Cortex of kidney (tissue), 1 donor: ENCODE data around the gene PTPN5.
"Not testable (repeated sequence)": the region's sequence is repeated elsewhere in the genome, so short reads cannot be mapped to it uniquely, and the experiment has no call there.

Experiments used
- DNase-seq: peaks from one replicate; lab custom pipeline; 2025; lab: John Stamatoyannopoulos, UW

Gene PTPN5

DNA sequence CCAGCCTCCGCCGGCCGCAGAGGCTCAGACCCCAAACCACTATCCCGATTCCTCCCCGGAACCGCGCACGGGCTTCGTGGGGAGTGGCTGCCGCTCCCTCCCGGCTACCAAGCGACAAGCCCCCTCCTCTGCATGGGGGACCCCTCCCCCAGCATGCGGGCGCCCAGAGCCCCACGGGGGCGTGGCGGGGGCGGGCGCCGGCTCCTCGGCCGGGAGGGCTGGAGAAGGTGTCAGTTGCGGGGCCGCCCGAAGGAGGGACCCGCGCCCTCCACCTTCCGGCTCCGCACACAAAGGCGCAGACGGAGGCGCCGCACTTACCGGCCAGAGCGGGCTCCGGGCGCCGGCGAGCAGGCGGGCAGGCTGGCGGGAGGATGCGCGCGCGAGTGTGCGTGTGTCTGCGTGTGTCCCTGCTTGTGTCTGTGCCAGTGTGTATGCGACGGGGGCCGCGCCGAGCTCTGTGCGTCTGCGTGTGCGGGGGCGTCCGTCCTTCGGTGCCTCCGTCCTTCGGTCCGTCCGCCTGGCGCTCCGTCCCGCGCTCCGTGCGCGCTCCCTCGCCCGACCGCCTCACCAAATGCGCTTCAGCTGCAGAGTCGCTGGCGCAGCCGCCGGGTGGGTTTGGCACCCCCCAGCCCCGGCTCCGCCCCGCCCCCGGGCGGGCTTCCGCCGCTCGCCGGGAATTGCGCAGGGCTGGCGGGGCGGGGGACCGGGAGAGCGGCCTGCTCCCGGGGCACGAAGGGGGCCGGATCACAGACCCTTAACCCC, at the start of gene PTPN5:
Gene PTPN5 (minus strand): TSS at position 592 of the 762 bp plus-strand sequence. CDS start 19,840 bp downstream, outside the sequence.
- DNase-seq, result no peak

- no peak for DNase-seq
Measured at GRCh38 chr11:18836417-18836816, 44.8 kb upstream of the PTPN5 start.

- DNase-seq, result no peak
Measured at GRCh38 chr11:18834754-18835466, 43.3 kb upstream of the PTPN5 start.

DNA sequence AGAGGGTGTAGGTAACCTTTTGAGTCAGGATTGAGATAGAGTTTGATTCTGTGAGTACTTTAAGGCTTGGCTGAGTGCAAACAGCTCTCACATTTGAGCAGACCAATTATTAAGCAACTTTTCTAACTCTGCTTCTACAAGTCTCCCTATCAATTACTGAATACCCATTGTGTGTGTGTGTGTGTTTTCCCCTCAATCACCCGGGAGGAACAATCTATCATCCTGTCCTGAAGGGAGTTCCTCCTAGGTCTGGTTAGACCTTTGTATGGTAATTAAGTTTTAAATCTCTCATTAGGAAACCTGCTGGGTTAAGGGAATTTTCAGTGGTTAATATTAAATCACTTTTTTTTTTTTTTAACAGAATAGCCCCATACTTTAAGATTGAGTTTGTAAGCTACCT, 28.6 kb upstream of the PTPN5 start:
- DNase-seq, result not testable (repeated sequence)

DNA sequence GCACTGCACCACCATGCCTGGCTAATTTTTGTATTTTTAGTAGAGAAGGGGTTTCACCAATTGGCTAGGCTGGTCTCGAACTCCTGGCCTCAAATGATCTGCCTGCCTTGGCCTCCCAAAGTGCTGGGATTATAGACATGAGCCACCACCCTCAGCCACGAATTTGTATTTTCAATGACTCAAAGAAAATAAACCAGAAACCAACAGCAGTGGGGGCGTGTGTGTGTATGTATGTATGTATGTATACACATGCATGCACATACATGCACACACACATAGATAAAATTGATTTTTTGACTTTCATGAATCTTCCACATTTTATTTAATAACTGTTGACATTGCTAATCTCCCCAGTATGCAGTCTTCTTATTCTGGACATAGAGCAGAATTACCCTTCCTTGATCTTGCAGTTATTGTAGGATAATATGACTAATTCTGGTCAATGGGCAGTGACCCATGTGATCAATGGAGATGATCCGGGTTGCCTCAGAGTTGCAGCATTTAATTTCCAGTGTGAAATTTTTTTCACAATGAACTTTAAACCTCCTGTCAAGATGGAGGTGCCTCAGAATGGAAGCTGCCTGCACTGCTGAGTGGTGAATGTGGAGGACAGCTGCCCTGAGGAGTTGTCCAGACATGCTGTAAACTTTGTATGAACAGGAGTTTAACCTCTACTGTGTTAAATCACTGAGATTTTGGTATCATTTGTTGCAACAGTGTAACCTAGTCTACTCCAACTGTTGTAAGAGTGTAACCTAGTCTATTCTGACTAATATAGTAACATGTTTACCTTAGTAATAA, 12.8 kb upstream of the PTPN5 start:
- no peak for DNase-seq

DNA sequence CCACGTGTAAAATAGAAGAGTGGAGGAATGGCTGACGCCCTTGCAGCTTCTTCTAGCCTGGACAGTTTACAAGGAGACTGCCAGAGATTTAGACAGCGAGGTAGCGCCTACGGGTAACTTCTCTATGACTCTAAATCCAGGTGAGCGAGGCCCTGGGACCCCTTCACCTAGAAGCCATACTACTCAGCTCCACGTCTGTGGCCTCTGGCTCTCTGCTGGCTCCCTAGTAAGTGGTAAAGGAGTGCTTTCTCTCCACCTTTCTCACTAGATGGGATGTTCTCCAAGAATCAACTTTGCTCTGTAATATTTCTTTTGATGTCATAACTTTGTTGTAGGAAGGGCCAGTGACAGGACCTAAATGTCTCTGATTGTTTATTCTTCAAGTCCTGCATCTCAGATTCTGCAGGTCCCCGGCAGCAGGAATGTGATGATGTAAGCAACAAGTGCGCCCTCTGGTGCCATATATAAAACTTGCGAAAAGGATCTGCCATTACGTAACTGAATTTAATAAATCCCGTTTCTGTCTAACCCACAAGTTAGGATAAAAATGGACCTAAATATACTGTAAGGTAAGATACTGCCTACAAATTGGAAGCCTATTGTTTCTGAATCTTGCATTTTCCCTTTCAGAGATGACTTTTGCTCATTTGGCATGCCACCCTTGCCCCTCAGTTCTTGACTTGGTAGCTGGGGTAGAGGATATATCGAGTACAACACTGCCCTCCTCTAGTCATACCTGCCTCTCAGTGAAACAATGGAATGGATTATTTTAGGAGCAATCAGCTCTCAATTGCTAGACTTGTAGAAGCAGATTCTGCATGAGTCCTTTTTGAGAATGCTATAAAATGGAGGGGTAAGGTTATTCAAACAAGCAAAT, 11.0 kb upstream of the PTPN5 start:
- no peak for DNase-seq

- no peak for DNase-seq
Measured at GRCh38 chr11:18798799-18799469, 7.3 kb upstream of the PTPN5 start.

- no peak for DNase-seq
Measured at GRCh38 chr11:18794956-18795355, 3.4 kb upstream of the PTPN5 start.

DNA sequence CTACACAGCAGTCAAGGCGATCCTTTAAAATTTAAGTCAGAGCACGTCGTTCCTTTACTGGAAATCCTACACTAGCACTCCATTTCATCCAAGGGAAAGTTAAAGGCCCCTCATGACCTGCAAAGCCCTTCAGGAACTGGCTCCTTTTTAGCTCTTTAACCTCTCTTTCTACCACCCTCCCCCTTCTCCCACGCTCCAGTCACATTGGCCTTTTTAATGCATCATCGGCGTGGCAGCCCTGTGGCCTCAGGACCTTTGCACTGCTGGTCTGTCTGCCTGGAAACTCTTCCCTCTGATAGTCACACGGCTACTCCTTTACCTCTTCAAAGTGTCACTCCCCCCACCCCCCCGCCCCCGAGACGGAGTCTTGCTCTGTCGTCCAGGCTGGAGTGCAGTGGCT, 1.2 kb upstream of the PTPN5 start:
- DNase-seq, result no peak

DNA sequence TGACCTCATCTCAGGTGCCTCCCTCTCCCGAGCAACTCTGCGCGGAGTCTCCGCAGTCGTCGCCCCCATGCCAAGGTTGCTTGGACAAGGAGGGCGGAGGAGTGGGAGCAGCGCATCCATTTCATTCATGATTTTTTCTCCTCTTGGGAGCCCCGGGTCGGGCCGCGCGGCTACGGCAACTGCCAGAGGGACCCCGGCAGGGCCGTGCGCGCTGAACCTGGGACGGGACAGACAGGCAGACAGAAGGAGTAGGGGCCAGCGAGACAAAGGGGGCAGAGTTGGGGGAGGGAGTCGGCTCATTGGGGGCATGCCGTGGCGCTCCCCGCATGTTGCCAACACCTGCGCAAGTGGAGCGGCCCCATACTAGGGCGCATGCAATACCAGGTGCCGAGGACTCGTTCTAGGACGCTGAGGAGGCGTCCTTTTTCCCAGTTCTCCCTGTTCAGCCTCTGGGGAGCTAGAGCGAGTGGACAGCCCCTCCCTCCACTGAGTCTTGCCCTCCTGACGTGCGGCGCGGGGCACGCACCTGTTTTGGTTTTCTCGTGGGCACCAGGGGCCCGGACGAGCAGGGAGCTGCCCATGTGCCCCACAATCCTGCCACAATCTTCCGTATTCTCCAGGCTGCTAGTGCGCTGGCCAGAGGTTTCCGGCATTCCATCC, 501 bp upstream of the PTPN5 start:
- no peak for DNase-seq

DNA sequence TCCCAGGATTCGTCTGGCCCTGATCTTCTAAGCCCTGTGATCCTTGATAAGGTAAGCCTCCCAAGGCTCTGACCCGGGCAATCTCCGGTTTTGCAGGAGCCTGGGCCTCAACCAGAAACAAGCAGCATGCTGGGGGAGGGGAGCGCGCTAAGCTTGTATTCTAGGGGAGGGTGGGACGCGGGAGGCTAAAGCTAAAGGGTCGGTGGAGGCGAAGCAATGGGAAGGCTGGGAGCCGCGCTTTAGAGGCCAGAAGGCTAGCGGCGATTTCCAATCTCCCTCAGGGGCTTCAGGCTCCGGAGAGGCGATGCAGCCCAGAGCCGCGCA, 753 bp downstream of the PTPN5 start:
- DNase-seq, result no peak

DNA sequence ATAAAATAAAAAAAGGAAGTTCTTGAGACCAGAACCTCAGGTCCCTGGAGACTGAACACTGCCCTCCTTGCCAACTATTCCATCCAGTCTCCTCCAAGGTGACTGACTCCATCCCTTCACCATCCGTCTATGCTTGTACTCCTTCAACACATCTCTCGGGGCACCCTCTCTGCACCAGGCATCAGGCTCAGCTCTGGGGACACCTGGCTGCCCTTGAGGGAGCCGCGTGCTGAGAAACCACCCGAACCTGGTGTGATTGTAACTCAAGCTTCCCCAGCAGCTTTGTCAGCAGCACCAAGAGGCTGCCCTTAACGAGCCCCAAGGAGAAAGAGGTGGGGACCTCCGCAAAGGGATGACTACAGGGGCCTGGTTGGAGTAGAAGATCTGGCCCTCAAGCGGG, 1.7 kb downstream of the PTPN5 start:
- no peak for DNase-seq

DNA sequence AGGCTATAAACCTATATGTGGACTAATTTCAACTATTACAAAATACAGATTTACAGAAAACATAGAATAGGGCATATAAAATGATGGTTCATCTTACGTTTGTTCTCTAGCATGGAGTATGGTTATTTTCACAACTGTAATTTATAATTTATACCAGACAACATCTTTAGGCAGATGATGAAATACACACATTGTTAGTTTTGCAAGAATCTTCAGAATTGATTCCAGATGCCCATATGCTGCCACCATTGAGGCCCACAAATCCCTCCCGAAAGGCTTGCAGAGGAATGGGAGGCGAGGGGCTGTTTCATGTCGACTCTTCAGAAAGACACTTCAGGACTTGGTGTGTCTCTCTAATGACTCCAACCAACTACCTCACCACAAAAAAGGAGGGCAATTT, 6.2 kb downstream of the PTPN5 start:
- DNase-seq, result no peak

DNA sequence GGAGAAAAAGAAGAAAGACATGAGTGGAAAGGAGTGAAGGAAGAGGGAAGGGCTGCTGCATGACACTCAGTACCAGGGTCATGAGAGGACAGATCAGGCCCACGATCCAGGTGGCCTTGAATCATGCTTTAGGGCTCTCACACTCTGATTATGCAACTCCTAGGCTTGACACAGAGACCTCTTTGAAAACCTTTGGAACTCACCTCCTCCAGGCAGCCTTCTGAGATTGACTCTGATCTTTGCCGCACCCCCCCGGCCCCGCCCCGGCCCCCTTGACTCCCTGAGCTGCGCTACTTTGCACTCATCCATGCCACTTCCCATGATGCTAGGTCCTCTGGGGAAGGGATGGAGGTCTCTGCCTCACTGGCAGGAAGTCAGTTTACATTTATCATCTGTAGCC, 10.7 kb downstream of the PTPN5 start:
- DNase-seq, result no peak

DNA sequence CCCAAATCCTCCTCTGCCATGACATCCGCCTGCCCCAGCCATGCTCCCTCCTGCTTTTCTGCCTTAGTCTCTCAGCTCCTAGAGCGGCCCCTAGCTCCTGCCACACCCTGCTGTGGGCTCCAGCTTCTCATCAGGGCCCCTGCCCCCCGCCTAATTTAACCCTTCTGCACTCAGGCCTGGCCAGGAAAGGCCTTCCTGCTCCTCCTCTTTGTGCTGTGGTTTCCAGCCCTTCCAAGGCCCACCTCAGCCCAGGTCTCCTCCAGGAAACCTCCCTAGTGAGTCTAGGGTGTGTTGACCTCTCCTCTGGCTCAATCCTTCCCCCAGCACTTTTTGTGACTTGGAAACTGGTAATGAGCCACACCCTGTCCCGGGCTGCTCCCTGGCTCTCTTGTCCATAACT, 11.3 kb downstream of the PTPN5 start:
- no peak for DNase-seq

DNA sequence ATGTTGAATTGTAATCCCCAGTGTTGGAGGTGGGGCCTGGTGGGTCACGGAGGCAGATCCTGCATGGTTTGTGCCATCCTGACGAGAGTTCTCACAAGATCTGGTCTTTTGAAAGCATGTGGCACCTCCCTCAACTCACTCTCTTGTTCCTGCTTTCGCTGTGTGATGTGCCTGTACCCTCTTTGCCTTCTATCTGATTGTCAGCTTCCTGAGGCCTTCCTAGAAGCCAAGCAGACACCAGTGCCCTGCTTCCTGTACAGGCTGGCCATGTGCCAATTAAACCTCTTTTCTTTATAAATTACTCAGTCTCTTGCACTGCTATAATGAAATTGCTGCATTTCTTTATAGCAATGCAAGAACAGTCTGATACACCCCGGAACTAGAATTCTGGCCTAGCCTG, 13.1 kb downstream of the PTPN5 start:
- no peak for DNase-seq

GRCh38 chr11:18776324-18776723, 15.3 kb downstream of the PTPN5 start:
- DNase-seq, result no peak

DNA sequence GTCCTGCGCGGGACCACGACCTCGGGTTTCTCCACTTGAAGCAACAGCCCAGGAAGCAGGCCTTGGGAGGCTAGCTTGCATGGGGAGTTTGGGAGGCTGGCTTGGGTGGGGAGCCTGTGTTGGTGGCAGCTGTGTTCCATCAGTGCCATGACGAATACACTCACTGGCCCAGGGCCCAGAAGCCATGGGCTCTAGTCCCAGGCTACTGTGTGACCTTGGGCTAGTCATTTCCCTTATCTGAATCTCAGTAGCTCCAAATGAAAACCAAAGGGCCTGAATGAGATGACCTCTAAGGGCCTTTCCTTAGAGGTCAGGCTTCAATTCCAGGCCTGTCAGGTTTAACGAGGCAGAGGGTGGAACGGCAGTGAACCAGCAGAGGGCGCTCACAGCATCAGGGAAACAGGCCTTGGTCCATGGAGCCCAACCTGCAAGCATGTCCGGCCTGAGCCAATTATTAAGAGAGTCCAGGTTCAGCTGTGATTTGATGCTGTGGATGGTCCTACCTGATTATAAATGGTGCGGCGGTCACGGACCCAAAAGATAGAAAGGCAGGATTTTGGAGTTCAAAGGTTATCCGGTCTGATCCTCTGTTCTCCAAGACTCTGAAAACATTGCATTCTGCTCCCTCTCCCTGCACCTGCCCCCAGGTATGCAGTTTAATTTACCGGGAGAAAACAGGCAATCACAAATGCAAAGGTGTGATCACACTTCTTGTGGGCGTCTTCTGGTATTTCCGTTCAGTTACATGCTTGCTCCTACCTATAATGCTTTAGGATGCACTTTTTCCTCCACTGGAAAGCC, 15.9 kb downstream of the PTPN5 start:
- DNase-seq, result no peak

DNA sequence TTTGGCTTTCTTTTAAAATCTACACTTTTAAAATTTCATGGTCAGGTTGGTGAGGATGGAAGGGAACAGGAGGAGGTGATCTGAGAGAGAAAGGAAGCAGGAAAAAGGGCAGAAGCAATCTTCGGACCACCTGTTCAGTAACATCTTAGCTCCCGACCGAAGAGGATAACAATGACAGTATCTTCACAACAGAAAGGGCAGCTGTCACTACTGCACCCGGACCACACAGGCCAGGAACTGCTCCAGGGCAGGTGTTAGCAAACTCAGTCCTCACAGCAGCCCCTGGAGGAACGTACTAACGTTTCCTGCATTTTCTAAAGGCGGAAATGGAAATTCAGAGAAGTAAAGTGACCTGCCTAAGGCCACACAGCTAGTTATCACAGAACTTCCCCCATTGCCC, 16.8 kb downstream of the PTPN5 start:
- no peak for DNase-seq

DNA sequence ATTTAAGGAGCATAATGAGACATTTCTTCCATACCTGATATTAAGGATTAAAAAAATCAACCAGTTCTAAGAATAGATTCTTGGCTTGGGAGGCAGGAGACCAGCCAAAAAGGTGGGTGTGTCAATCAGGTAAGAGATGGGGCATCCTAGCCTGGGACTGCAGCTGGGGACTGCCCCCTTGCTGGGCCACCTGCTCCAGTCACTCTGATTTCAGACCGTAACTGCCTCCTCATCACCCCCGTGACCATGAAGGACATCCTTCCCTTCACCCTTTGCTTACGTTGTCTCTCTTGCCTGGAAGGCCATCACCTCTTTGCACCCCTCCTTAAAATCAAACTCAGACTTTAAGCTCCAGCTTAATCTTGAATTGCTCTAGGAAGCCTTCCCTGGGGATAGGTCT, 17.9 kb downstream of the PTPN5 start:
- no peak for DNase-seq
